Stimulated activated CD8-positive, alpha-beta memory T cell treated with anti-CD3 and anti-CD28 coated beads, Interleukin-7, amount 100 ng/mL, for 48 hours (primary cell): ENCODE measurements around the gene L3MBTL4.
"Not testable (repeated sequence)": the region's sequence is repeated elsewhere in the genome, so short reads cannot be mapped to it uniquely, and the experiment has no call there.

ENCODE experiments used
- DNase-seq, 2 donors: peaks; one replicate each; pipeline ENCODE4 v3.0.0-alpha.2; 2020; ENCODE audit warnings: low read depth in 1 of 2; ENCODE audit errors: extremely low read depth in 1 of 2

Gene L3MBTL4

GRCh38 chr18:6055711-6056110 lies 359.0 kb downstream of the L3MBTL4 start:
- DNase-seq, result no peak

- no peak for DNase-seq
Measured at GRCh38 chr18:6054256-6054842, 360.4 kb downstream of the L3MBTL4 start.

- DNase-seq, result no peak
Measured at GRCh38 chr18:6052449-6052913, 362.2 kb downstream of the L3MBTL4 start.

- not testable (repeated sequence) for DNase-seq
Measured at GRCh38 chr18:6047596-6047995, 367.1 kb downstream of the L3MBTL4 start.

- no peak for DNase-seq
Measured at GRCh38 chr18:6044773-6045172, 369.9 kb downstream of the L3MBTL4 start.

GRCh38 chr18:6044319-6044718 lies 370.4 kb downstream of the L3MBTL4 start:
- no peak for DNase-seq

- DNase-seq, result no peak
Measured at GRCh38 chr18:6039055-6039454, 375.7 kb downstream of the L3MBTL4 start.

- no peak for DNase-seq
Measured at GRCh38 chr18:6031442-6031841, 383.3 kb downstream of the L3MBTL4 start.

- DNase-seq, result no peak
Measured at GRCh38 chr18:6031002-6031401, 383.7 kb downstream of the L3MBTL4 start.

GRCh38 chr18:6024745-6025248 lies 389.9 kb downstream of the L3MBTL4 start:
- no peak for DNase-seq

GRCh38 chr18:6023551-6023950 lies 391.2 kb downstream of the L3MBTL4 start:
- no peak for DNase-seq

GRCh38 chr18:6022845-6023244 lies 391.9 kb downstream of the L3MBTL4 start:
- DNase-seq, result no peak

GRCh38 chr18:6022074-6022444 lies 392.7 kb downstream of the L3MBTL4 start:
- DNase-seq, result no peak

GRCh38 chr18:6021306-6022073 lies 393.2 kb downstream of the L3MBTL4 start:
- no peak for DNase-seq

- no peak for DNase-seq
Measured at GRCh38 chr18:6018671-6019070, 396.0 kb downstream of the L3MBTL4 start.

- DNase-seq, result no peak
Measured at GRCh38 chr18:6017171-6017570, 397.5 kb downstream of the L3MBTL4 start.

- DNase-seq, result no peak
Measured at GRCh38 chr18:6015364-6015763, 399.3 kb downstream of the L3MBTL4 start.

- DNase-seq, result no peak
Measured at GRCh38 chr18:6013171-6013810, 401.4 kb downstream of the L3MBTL4 start.

- DNase-seq, result no peak
Measured at GRCh38 chr18:6010921-6011320, 403.8 kb downstream of the L3MBTL4 start.

- DNase-seq, result no peak
Measured at GRCh38 chr18:6010284-6010683, 404.4 kb downstream of the L3MBTL4 start.

GRCh38 chr18:6009756-6010155 lies 405.0 kb downstream of the L3MBTL4 start:
- DNase-seq, result no peak

GRCh38 chr18:6004683-6005082 lies 410.0 kb downstream of the L3MBTL4 start:
- peak in 1 of 2 donors; percentile 2 for DNase-seq
